Stimulated activated CD4-positive, alpha-beta T cell treated with anti-CD3 and anti-CD28 coated beads, Interleukin-4, amount 100 ng/mL, for 4 hours (primary cell): ENCODE data around the gene TJAP1.

ENCODE experiments used
- DNase-seq, 2 experiments: peaks; one replicate each; pipeline ENCODE4 v3.0.0-alpha.2; 2020

Gene TJAP1

DNA sequence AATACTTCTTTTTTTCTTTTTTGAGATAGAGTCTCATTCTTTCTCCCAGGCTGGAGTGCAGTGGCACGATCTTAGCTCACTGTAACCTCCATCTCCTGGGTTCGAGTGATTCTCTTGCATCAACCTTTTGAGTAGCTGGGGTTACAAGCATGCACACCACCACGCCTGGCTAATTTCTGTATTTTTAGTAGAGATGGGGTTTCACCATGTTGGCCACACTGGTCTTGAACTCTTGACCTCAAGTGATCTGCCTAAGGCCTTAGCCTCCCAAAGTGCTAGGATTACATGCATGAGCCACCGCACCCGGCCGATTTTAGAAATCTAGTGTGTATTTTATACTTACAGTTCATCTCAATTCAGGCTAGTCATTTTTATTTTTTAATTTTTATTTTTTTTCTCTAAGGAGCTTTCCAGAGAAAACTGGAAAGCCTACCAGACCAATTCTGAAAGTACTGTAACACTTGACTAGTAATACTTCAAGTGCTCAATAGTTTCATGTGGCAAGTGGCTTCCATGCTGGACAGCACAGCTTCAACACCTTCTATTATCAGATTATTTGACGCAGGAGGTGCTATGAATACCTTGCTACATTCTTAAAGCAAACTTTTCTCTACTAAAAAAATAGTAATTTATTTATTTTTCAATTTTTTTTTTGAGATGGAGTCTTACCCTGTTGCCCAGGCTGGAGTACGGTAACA, 64.6 kb downstream of the TJAP1 start:
- no peak for DNase-seq

DNA sequence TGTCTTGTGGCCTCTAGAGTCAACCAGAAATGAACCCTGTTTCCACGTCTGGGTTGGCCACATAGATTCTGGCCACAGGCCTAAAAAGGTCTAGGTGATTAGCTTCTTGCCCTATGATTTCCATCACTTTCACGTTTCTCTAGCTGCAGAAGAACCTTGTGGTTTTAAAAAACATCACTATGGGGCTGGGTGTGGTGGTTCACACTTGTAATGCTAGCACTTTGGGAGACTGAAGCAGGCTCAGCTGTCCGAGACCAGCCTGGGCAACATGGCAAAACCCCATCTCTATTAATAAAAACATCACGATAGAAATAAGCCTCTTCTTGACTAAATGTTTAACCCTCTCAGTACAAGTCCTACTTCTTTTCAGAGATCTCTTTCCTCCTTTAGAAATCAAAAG, 67.1 kb downstream of the TJAP1 start:
- no peak for DNase-seq

DNA sequence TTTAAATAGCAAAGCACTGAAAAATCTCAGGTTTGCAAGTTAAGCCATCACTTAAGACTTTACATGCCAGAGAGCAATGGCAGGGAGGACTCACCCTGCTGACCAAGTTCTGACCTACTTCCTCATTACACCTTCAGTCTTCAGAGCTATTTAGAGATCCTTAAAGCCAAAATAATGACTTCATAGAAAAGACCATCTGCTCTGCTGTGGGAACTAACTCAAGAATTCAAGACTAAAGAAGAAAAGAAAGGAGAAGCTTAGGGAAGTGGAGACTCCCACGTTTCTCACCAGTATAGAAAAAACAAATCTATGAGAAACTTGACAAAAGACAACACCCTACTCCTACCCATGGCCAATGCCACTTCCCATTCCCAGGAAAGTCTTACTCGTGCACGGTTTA, 69.9 kb downstream of the TJAP1 start:
- no peak for DNase-seq
